ENCODE data around the gene WDR7. TPM values are rescaled to one million over a fixed set of nuclear protein-coding genes. Genes with fewer than 3 reads are reported as not detected.

Gene WDR7
- total and polyA plus RNA-seq, 2 of the 4 experiments (the other 2 are of a cell fraction), result 3.7 to 23.3 TPM

- intact Hi-C loops (cut with micrococcal nuclease), result no loop called here
- H4K91ac ChIP-seq (ENCODE audit: insufficient read depth, low read depth, low read length), result no peak overlapping the region
- no peak overlapping the region for H2BK5ac ChIP-seq (ENCODE audit: low read depth, low read length, poor library complexity, severe bottlenecking)
- H3K56ac ChIP-seq (ENCODE audit: extremely low read depth, insufficient read depth, low read length), result no peak overlapping the region
- no peak overlapping the region for H2BK120ac ChIP-seq (ENCODE audit: low read depth, low read length)
- H3K9me3 ChIP-seq (ENCODE audit: control insufficient read depth, insufficient read depth, low read length), result no peaks in the 10 kb centered on the region
- in situ Hi-C loops (cut with MboI; ENCODE audit: low sequenced_read_pairs), result no loop called here
- no CpG with 5 or more reads among the region's 2 CpGs for WGBS, 2 experiments (ENCODE audit: extremely low coverage in 2 of 2, insufficient read length in 1 of 2)
- no TSS peak for BruUV-seq (replicated peaks)
- no peak overlapping the region for H2AK5ac ChIP-seq (ENCODE audit: low read depth, low read length)
- no peak overlapping the region for H4K5ac ChIP-seq (ENCODE audit: low read depth, low read length)
- dilution Hi-C loops (cut with HindIII; ENCODE audit: low sequenced_read_pairs, unreplicated experiment), result no loop called here
- DNase-seq (no peak), ATAC-seq (ENCODE audit: low read depth) (no peak)
- peaks cover 2% of the 10 kb centered on the region for H3K4me1 ChIP-seq (ENCODE audit: control insufficient read depth, insufficient read depth, low read length)
- H2BK20ac ChIP-seq (ENCODE audit: low read depth, low read length), result no peak overlapping the region
- no peak overlapping the region for H3K9ac ChIP-seq (ENCODE audit: low read depth, low read length)
- no peaks in the 10 kb centered on the region for H3K79me1 ChIP-seq (ENCODE audit: low read depth in 1 of 2, low read length in 2 of 2)
- H4K8ac ChIP-seq (ENCODE audit: low read depth in 2 of 2, low read length in 2 of 2), result no peak overlapping the region
- H3K23ac ChIP-seq (ENCODE audit: low read depth, low read length), result no peak overlapping the region
- no peak overlapping the region for H3K14ac ChIP-seq (replicated peaks; ENCODE audit: low read depth, low read length)
- CTCF ChIA-PET, result no interaction called here
- H2AFZ ChIP-seq (replicated peaks; ENCODE audit: low read length, poor library complexity), result no peak overlapping the region
- TF ChIP-seq FOS (IDR thresholded peaks at IDR 0.05; ENCODE audit: low read depth, low read length) (no peak), RFX5 (IDR thresholded peaks at IDR 0.05; ENCODE audit: low read depth, low read length) (no peak), BHLHE40 (IDR thresholded peaks at IDR 0.05; ENCODE audit: low read depth, low read length) (no peak), MAZ (IDR thresholded peaks at IDR 0.05; ENCODE audit: borderline replicate concordance, low read depth, low read length) (no peak), CEBPB (IDR thresholded peaks at IDR 0.05; ENCODE audit: low read depth, low read length) (no peak), POLR2A (IDR thresholded peaks at IDR 0.05; ENCODE audit: low read depth, low read length) (no peak), MAFK (IDR thresholded peaks at IDR 0.05; ENCODE audit: low read depth, low read length) (no peak), MXI1 (IDR thresholded peaks at IDR 0.05; ENCODE audit: borderline replicate concordance, low read depth, low read length) (no peak), NFE2L2 (IDR thresholded peaks at IDR 0.05; ENCODE audit: low read depth, low read length) (no peak), SMC3 (IDR thresholded peaks at IDR 0.05; ENCODE audit: low read depth, low read length) (no peak), CHD1 (IDR thresholded peaks at IDR 0.05; ENCODE audit: low read depth, low read length) (no peak), RCOR1 (IDR thresholded peaks at IDR 0.05; ENCODE audit: insufficient replicate concordance, low read length) (no peak)
- TF ChIP-seq, protein P1, sequence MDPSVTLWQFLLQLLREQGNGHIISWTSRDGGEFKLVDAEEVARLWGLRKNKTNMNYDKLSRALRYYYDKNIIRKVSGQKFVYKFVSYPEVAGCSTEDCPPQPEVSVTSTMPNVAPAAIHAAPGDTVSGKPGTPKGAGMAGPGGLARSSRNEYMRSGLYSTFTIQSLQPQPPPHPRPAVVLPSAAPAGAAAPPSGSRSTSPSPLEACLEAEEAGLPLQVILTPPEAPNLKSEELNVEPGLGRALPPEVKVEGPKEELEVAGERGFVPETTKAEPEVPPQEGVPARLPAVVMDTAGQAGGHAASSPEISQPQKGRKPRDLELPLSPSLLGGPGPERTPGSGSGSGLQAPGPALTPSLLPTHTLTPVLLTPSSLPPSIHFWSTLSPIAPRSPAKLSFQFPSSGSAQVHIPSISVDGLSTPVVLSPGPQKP (IDR thresholded peaks at IDR 0.05; ENCODE audit: borderline replicate concordance, low read depth, low read length), result no peak
- TF ChIP-seq, protein P2, sequence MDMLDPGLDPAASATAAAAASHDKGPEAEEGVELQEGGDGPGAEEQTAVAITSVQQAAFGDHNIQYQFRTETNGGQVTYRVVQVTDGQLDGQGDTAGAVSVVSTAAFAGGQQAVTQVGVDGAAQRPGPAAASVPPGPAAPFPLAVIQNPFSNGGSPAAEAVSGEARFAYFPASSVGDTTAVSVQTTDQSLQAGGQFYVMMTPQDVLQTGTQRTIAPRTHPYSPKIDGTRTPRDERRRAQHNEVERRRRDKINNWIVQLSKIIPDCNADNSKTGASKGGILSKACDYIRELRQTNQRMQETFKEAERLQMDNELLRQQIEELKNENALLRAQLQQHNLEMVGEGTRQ (IDR thresholded peaks at IDR 0.05; ENCODE audit: low read depth, low read length), result no peak
- H3K36me3 ChIP-seq (ENCODE audit: control insufficient read depth, insufficient read depth, low read length), result no peaks in the 10 kb centered on the region
- H3K27ac ChIP-seq (ENCODE audit: insufficient read depth, low read length), result no peak overlapping the region
- H2AK9ac ChIP-seq (replicated peaks; ENCODE audit: low read depth, low read length, poor library complexity), result no peak overlapping the region
- H3K18ac ChIP-seq (ENCODE audit: low read depth, low read length), result no peak overlapping the region
- POLR2A ChIA-PET (ENCODE audit: unreplicated experiment), result no interaction called here
- H3K27me3 ChIP-seq (ENCODE audit: control insufficient read depth, insufficient read depth, low read length), result no peaks in the 10 kb centered on the region
- H3K9me1 ChIP-seq (ENCODE audit: insufficient read depth, low read length), result no peaks in the 10 kb centered on the region
- H3K4ac ChIP-seq (ENCODE audit: low read depth, low read length), result no peak overlapping the region
- no peak overlapping the region for H2BK15ac ChIP-seq (ENCODE audit: low read depth, low read length)
- H3K4me3 ChIP-seq (ENCODE audit: insufficient read depth, low read depth, low read length), result no peak overlapping the region
- no peaks in the 10 kb centered on the region; the same call in 1 of the 2 replicates for H4K20me1 ChIP-seq (ENCODE audit: insufficient read depth, low read length)
- no peak overlapping the region for H3K4me2 ChIP-seq (ENCODE audit: low read depth, low read length)
These were observed 65.6 kb downstream of the WDR7 start for GRCh38 chr18:56716692-56717146.
